Measurements from ENCODE around the gene JADE3.

DNA sequence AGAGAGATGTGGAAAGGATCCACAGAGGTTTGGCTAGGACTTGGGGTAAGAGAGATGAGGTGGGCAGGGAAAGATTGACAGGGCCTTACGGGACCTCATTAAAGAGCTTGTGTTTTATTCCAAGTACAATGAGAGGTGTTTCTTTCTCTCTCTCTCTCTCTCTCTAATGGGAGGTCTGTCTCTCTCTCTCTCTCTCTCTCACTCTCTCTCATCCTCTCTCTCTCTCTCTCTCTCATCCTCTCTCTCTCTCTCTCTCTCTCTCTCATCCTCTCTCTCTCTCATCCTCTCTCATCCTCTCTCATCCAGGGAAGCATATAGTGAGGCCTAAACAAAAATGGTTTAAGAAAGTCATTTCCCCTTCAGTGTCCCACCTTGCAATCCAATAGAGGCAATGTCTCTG, 5.4 kb downstream of the JADE3 start:
- TF ChIP-seq CTCF (conservative IDR thresholded peaks at IDR 0.05; ENCODE audit: low read length) (no peak), EZH2phosphoT487 (IDR thresholded peaks at IDR 0.05; ENCODE audit: borderline replicate concordance) (no peak)

Data from Loucy (cell line).